KG1 (cell line): Measurements from ENCODE around the gene ZNF276.
"Not testable (repeated sequence)": the region's sequence is repeated elsewhere in the genome, so short reads cannot be mapped to it uniquely, and the experiment has no call there.

Source experiments
- DNase-seq: peaks from one replicate; lab custom pipeline; 2025; lab: John Stamatoyannopoulos, UW

ZNF276 gene

GRCh38 chr16:89738072-89738377, 16.7 kb downstream of the ZNF276 start:
- DNase-seq, result no peak

DNA sequence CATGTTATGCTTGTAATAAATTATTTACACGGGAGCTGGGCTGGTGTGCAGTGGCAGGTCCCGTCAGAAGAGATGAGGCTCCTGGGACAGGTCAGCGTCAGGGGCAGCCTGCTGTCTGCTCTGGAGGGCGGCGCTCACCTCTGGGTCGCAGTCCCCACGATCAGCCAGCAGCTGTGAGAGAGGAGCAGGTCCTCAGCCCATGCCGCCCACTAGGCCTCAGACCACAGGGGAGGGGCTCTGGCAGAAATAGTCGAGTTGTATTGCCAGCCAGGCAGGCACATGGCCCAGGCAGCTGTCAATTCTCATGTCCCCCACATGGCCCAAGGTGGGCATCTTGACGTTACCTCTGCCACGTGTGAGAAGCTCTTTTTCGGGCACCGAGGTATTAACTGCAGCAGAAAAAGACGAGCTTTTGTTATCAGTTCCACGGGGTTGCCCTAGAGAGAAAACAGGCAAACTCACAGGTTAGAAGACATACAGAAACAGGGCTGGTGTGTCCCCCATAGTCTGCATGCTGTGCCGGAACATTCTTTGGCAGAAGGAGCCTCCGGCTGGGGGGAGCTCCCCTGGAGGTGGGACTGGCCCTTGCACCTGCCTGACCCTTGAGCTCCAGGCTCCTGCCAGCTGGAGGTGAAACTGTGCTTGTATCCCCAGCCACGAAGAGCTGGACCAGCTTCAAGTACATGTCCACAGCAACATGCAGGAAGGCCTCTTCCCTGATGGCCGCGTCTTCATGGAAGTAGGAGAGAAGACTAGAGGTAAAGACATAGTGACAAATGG, 17.4 kb downstream of the ZNF276 start:
- no peak for DNase-seq

DNA sequence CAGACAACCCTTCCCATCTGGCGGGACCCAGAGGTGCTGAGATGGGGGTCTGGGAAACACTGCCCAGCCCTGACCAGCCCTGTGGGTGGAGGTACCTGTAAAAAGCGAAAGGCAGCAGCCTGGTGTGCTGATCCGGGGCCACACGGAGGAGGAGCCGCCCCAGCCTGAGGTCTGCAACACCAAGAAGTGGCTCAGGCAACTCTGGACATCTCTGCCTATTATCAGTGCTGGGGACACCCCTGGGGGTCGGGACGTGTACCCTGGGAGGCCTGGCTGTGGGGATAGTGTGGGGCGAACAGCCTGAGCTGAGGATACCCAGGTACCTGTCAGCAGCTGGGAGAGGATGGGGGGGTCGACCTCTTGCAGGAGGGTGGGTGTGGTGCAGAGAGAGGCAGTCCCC, 18.0 kb downstream of the ZNF276 start:
- DNase-seq, result no peak

GRCh38 chr16:89741342-89742014, 20.1 kb downstream of the ZNF276 start:
- no peak for DNase-seq

DNA sequence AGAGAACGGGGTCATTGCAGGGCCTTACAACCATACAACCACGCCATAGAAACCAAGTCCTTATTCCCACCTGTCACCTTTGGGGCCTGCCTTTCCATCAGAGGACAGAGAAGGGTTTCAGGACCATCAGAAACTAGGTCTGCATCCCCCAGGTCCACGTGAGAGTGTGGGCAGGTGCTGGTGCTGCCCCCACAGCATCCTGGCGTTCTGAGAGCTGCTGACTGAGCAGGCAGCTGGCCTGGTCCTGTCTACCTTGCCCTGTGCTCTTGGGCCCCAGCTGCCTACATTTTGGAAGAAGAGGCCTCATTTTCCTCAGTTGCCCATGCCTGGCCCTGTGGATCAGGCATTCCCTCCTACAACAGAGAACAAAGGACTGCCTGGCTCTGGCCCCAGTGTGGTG, 21.6 kb downstream of the ZNF276 start:
- DNase-seq, result no peak

DNA sequence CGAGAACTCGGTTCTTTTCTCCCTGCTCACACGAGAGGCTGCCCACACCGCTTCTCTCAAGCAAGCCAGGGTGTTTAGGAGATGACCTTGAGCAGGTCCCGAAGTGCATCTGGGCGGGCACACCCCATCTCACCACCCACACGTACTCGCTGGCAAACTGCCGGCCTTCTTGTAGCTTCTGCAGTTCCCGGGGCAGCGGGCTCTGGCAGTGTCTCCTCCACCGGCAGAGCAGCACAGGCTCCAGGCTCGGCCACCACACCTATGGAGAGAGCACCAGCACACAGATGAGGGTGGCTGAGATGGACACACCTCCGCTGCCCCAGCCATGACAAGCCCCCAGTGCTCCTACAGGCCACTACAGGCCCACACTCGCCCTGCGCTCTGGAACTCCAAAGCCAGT, 23.5 kb downstream of the ZNF276 start:
- DNase-seq, result no peak

DNA sequence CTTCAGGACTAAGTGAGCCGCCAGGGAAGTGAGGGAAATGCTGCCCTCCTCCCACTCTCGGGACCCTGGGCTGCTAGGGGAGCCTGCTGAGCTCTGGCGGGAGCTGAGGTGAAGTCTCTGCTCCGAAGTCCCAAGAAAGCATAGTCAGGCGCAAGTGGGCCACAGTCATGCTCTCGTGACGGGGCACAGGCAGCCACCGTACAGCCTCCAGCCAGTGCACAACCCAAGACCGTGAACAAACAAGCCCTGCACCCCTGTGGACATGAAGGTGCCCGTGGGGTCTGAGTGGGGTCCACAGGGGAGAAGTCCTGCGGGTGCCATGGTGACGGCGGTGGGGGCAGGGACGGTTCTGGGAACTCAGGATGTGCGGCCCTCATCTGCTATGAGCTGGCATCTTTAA, 24.7 kb downstream of the ZNF276 start:
- no peak for DNase-seq

GRCh38 chr16:89748076-89748475, 26.7 kb downstream of the ZNF276 start:
- DNase-seq, result no peak

GRCh38 chr16:89748921-89749320, 27.6 kb downstream of the ZNF276 start:
- DNase-seq, result no peak

- no peak for DNase-seq
Measured at GRCh38 chr16:89749637-89750036, 28.3 kb downstream of the ZNF276 start.

- no peak for DNase-seq
Measured at GRCh38 chr16:89759746-89760340, 38.5 kb downstream of the ZNF276 start.

DNA sequence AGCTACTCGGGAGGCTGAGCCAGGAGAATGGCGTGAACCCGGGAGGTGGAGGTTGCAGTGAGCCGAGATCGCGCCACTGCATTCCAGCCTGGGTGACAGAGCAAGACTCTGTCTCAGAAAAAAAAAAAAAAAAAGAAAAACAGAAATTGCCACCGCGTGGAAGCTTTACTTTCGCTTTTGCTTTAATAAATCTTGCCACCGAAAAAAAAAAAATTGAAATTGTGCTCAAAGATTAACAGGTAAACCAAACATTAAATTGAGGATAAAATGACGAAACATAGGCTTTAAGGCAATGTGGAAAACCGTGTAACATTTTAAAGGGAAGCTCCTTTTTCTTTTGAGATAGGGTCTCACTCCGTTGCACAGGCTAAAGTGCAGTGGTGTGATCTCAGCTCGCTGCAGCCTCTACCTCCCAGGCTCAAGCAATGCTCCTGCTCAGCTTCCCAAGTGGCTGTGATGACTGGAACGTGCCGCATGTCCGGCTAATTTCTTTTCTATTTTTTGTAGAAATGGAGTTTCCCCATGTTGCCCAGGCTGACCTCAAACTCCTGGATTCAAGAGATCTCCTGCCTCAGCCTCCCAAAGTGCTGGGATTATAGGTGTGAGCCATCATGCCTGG, 40.1 kb downstream of the ZNF276 start:
- DNase-seq, result no peak

DNA sequence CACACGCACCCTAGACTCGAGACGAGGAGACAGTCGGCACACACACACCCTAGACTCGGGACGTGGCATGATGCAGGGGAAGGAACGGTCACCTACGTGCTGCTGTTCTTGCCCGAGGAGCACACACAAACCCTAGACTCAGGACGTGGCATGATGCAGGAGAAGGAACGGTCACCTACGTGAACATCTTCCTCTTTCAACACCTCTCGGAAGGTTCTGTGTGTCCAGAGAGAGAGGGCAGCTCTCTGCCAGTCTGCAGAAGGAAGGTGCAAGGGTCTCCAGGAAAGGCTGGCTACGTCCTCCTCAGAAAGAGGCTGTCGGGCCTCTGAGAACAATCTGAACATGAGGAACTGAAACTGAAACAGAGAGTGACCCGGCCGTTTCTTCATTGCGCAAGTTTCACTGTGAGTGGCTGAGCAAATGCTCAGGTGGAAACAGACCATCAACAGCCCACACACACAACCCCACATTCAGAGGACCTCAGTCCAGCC, 43.4 kb downstream of the ZNF276 start:
- no peak for DNase-seq

- no peak for DNase-seq
Measured at GRCh38 chr16:89765292-89765830, 44.0 kb downstream of the ZNF276 start.

DNA sequence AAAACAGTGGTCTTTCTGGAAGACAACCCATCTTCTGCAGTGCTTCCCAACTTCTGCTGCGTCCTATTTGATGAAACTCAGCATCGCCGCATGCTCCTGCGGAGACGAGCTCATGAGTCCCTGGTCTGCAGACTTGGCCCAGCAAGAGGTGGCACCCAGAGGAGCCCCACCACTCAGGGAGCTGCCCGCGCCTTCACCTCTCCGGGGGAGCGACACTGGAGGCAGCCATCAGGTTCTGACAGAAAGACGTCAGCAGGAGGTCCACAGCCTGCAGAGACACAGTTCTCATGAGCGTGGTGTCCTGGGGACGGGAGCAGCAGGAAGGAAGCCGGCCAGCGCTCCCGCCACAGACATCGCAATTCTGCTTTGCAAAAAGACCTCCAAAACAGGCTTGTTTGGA, 49.0 kb downstream of the ZNF276 start:
- DNase-seq, result no peak

DNA sequence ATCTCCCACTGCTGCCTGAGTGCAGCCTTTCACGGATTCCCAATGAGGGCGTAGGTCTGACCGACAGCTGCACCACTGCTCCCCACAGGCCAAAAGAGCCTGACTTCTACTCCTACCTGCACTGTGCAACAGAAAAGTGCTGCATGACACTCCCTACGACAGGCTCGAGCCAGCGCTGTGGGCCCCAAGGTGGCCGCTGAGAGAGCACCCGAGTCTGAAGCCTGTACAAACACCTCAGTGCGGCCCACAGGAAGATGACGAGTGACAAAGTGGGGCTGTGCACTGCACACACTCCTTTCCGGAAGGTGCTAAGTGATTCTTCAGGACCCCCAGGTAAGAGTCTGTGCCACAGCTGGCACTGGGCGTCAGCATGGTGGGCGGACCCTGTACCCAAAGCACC, 53.9 kb downstream of the ZNF276 start:
- DNase-seq, result no peak

DNA sequence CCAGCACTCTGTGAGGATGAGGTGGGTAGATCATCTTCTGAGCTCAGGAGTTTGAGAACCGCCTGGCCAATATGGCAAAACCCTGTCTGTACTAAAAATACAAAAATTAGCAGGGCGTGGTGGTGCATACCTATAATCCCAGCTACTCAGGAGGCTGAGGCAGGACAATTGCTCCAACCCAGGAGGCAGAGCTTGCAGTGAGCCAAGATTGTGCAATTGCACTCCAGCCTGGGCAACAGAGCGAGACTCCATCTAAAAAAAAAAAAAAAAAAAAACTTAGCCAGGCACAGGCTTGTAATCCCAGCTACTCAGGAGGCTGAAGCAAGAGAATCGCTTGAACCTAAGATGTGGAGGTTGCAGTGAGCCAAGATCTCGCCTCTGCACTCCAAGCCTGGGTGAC, 56.9 kb downstream of the ZNF276 start:
- DNase-seq, result not testable (repeated sequence)

DNA sequence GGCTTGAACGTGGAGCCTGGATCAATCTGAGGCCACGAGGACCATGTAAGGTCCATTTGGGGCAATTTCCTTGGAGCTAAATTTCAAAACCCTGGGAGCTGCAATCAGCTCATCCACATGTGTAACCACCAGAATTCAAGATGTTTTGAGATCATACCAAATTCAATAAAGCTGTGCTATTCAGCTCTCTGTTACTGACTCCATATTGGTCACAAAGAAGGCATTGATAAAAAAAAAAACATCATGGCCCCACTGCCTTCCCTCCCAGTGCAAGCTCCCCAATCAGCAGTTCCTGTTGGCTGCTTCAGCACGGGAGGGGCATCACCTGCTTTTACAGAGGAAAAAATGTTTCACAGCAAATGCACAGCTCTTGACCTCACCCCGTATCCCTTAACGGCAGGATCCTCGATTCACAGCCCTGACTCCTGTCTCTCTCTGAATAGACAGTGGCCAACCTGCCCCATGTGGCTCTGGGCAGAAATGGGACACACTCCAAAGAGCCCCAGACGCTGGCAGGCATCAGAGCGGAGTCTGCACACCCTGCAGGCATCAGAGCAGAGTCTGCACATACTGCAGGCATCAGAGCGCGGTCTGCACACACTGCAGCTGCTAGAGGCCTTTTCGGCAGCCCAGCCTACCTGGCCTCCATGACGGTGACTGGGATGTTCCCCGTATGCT, 58.0 kb downstream of the ZNF276 start:
- DNase-seq, result no peak

- no peak for DNase-seq
Measured at GRCh38 chr16:89779909-89780305, 58.6 kb downstream of the ZNF276 start.

DNA sequence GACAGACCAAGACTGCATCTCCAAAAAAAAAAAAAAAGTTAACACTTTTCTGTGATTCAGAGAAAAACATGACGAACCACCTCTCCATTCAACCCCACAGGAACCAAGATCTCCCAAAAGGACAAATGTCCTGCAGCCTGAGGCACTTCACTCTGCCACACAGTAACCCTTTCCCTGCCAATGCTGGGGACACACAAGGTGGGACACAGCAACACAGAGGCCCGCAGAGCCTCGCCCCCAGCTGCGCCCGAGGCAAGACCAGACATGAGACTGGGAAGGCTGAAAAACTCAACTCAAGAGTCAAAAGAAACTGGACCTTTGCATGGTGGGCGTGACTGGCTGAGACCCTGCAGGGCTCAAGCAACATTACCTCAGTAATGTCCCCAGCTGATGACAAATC, 61.2 kb downstream of the ZNF276 start:
- no peak for DNase-seq

GRCh38 chr16:89783952-89784351, 62.6 kb downstream of the ZNF276 start:
- DNase-seq, result not testable (repeated sequence)

GRCh38 chr16:89784406-89784805, 63.1 kb downstream of the ZNF276 start:
- DNase-seq, result no peak
